ENCODE measurements around the gene HOXB9.
A peak's percentile ranks its signal among the peaks of the same experiment; 100 is the strongest.

Gene HOXB9

GRCh38 chr17:48634493-48635208 is 8.5 kb upstream of the HOXB9 start:
- H3K4me3 ChIP-seq, result no peak overlapping the region
- H3K9ac ChIP-seq, result no peak overlapping the region
- no peak overlapping the region for H3K4me2 ChIP-seq
- TF ChIP-seq Cebpa-rat (IDR thresholded peaks at IDR 0.05), result no peak
- H4K20me1 ChIP-seq, result peaks cover 0 to 97% (median 84%) of the 10 kb centered on the region in 11 experiments; a peak in 15 of 22 replicates
- H3K36me3 ChIP-seq, result no peaks in the 10 kb centered on the region
- peaks cover 100% of the 10 kb centered on the region in 11 experiments for H3K27me3 ChIP-seq
- peaks cover 0 to 5% (median 0%) of the 10 kb centered on the region in 10 experiments; a peak in 1 of 20 replicates for H3K4me1 ChIP-seq
- H3K9me3 ChIP-seq (replicated peaks in 1 of 11), result peaks cover 0 to 7% (median 0%) of the 10 kb centered on the region in 11 experiments; a peak in 1 of 22 replicates
- H3K27ac ChIP-seq, result no peak overlapping the region

GRCh38 chr17:48633266-48633677 is 7.1 kb upstream of the HOXB9 start:
- H3K4me1 ChIP-seq, result peaks cover 0 to 5% (median 0%) of the 10 kb centered on the region in 10 experiments; a peak in 1 of 20 replicates
- H3K4me3 ChIP-seq, result no peak overlapping the region
- TF ChIP-seq Cebpa-rat (IDR thresholded peaks at IDR 0.05), result no peak
- no peak overlapping the region for H3K9ac ChIP-seq
- peaks cover 0 to 7% (median 0%) of the 10 kb centered on the region in 11 experiments; a peak in 1 of 22 replicates for H3K9me3 ChIP-seq (replicated peaks in 1 of 11)
- H3K27me3 ChIP-seq, result peaks cover 100% of the 10 kb centered on the region in 11 experiments
- no peak overlapping the region for H3K4me2 ChIP-seq
- H3K36me3 ChIP-seq, result no peaks in the 10 kb centered on the region
- H3K27ac ChIP-seq, result no peak overlapping the region
- peaks cover 0 to 96% (median 88%) of the 10 kb centered on the region in 11 experiments; a peak in 16 of 22 replicates for H4K20me1 ChIP-seq

- H3K4me2 ChIP-seq, result no peak overlapping the region
Observed at GRCh38 chr17:48632579-48633265, 6.6 kb upstream of the HOXB9 start.

GRCh38 chr17:48631693-48632578 is 5.8 kb upstream of the HOXB9 start:
- Histone ChIP-seq H3K36me3 (no peaks in the 10 kb centered on the region), H3K4me2 (no peak overlapping the region), H3K4me1 (peaks cover 0 to 5% (median 0%) of the 10 kb centered on the region in 10 experiments; a peak in 1 of 20 replicates), H3K9ac (no peak overlapping the region), H3K27ac (no peak overlapping the region), H3K4me3 (no peak overlapping the region), H3K27me3 (peaks cover 100% of the 10 kb centered on the region in 11 experiments), H4K20me1 (peaks cover 0 to 97% (median 91%) of the 10 kb centered on the region in 11 experiments; a peak in 16 of 22 replicates), H3K9me3 (replicated peaks in 1 of 11) (peaks cover 0 to 7% (median 0%) of the 10 kb centered on the region in 11 experiments; a peak in 1 of 22 replicates)
- TF ChIP-seq Cebpa-rat (IDR thresholded peaks at IDR 0.05), result no peak

More at GRCh38 chr17:48632579-48633265, 6.6 kb upstream of the HOXB9 start:
- Histone ChIP-seq H4K20me1 (peaks cover 0 to 97% (median 91%) of the 10 kb centered on the region in 11 experiments; a peak in 16 of 22 replicates), H3K9ac (no peak overlapping the region), H3K27ac (no peak overlapping the region), H3K9me3 (replicated peaks in 1 of 11) (peaks cover 0 to 7% (median 0%) of the 10 kb centered on the region in 11 experiments; a peak in 1 of 22 replicates), H3K36me3 (no peaks in the 10 kb centered on the region), H3K27me3 (peaks cover 100% of the 10 kb centered on the region in 11 experiments), H3K4me1 (peaks cover 0 to 5% (median 0%) of the 10 kb centered on the region in 10 experiments; a peak in 1 of 20 replicates), H3K4me3 (no peak overlapping the region)
- TF ChIP-seq Cebpa-rat (IDR thresholded peaks at IDR 0.05), result no peak

GRCh38 chr17:48630925-48631692 is 5.0 kb upstream of the HOXB9 start:
- H3K9me3 ChIP-seq (replicated peaks in 1 of 11), result peaks cover 0 to 7% (median 0%) of the 10 kb centered on the region in 11 experiments; a peak in 1 of 22 replicates
- TF ChIP-seq Cebpa-rat (IDR thresholded peaks at IDR 0.05), result peak in 2 of 11 experiments; percentile 17 to 55; a peak in 2 of 22 replicates
- H4K20me1 ChIP-seq, result peaks cover 0 to 97% (median 92%) of the 10 kb centered on the region in 11 experiments; a peak in 16 of 22 replicates
- H3K27me3 ChIP-seq, result peaks cover 100% of the 10 kb centered on the region in 11 experiments
- H3K4me2 ChIP-seq, result no peak overlapping the region
- no peak overlapping the region for H3K9ac ChIP-seq
- no peak overlapping the region for H3K4me3 ChIP-seq
- peaks cover 0 to 6% (median 0%) of the 10 kb centered on the region in 10 experiments; a peak in 3 of 20 replicates for H3K4me1 ChIP-seq
- no peak overlapping the region for H3K27ac ChIP-seq
- no peaks in the 10 kb centered on the region for H3K36me3 ChIP-seq

- Histone ChIP-seq H4K20me1 (peaks cover 0 to 97% (median 92%) of the 10 kb centered on the region in 11 experiments; a peak in 18 of 22 replicates), H3K4me1 (peaks cover 8 to 13% (median 8%) of the 10 kb centered on the region in 10 experiments; a peak in 13 of 20 replicates), H3K27me3 (peaks cover 100% of the 10 kb centered on the region in 11 experiments), H3K4me2 (no peak overlapping the region), H3K27ac (no peak overlapping the region), H3K36me3 (no peaks in the 10 kb centered on the region), H3K4me3 (no peak overlapping the region), H3K9ac (no peak overlapping the region), H3K9me3 (replicated peaks in 1 of 11) (peaks cover 0 to 7% (median 0%) of the 10 kb centered on the region in 11 experiments; a peak in 1 of 22 replicates)
- TF ChIP-seq Cebpa-rat (IDR thresholded peaks at IDR 0.05), result no peak
Observed at GRCh38 chr17:48630009-48630924, 4.1 kb upstream of the HOXB9 start.

- H3K27ac ChIP-seq, result no peak overlapping the region
- H3K36me3 ChIP-seq, result no peaks in the 10 kb centered on the region
- no peak for TF ChIP-seq Cebpa-rat (IDR thresholded peaks at IDR 0.05)
- H3K9ac ChIP-seq, result no peak overlapping the region
- H4K20me1 ChIP-seq, result peaks cover 0 to 97% (median 92%) of the 10 kb centered on the region in 11 experiments; a peak in 18 of 22 replicates
- peaks cover 0 to 7% (median 0%) of the 10 kb centered on the region in 11 experiments; a peak in 1 of 22 replicates for H3K9me3 ChIP-seq (replicated peaks in 1 of 11)
- H3K4me2 ChIP-seq, result no peak overlapping the region
- H3K27me3 ChIP-seq, result peaks cover 100% of the 10 kb centered on the region in 11 experiments
- H3K4me1 ChIP-seq, result peaks cover 9 to 18% (median 14%) of the 10 kb centered on the region in 10 experiments; a peak in 13 of 20 replicates
- no peak overlapping the region for H3K4me3 ChIP-seq
Observed at GRCh38 chr17:48629411-48629759, 3.2 kb upstream of the HOXB9 start.
